HL-60 (cell line): ENCODE data around the gene NEGR1.

Source experiments
- CTCF ChIP-seq: IDR thresholded peaks from one replicate; pipeline ENCODE4 v1.5.1; 2011; ENCODE audit warnings: low read length, control low read depth, inconsistent platforms; ENCODE audit not compliant: insufficient read depth
- GABPA ChIP-seq: IDR thresholded peaks from 2 replicates; pipeline ENCODE4 v1.6.1; 2012; ENCODE audit warnings: low read depth
- POLR2AphosphoS5 ChIP-seq: IDR thresholded peaks from 2 replicates; pipeline ENCODE4 v1.6.1; 2012; ENCODE audit warnings: low read depth
- SPI1 ChIP-seq: IDR thresholded peaks from 2 replicates; pipeline ENCODE4 v1.6.1; 2012; ENCODE audit warnings: low read depth, mild to moderate bottlenecking, borderline replicate concordance
- TF ChIP-seq, protein P1 (sequence below): IDR thresholded peaks from 2 replicates; pipeline ENCODE4 v1.6.1; 2012; ENCODE audit warnings: low read depth; ENCODE audit not compliant: insufficient replicate concordance

DNA sequence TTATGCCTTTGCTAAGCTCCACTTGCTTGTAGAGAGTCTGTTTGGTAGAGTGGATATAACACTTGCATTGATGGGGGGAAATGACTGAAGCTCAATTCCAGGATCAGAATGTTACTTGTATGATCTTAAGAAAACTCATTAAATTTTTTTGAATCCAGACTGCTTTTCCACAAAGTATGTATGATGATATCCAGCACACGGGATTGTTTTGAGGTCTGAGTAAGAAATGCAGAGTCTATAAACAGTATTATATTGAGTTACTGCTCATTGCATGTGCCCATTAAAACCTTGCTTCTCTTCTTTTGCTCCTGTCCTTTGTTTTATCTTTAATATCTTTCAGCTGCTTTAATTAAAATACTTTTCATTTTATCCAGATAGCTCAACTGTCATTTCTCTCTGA is 631.1 kb downstream of the NEGR1 start:
- no peak for TF ChIP-seq CTCF
- TF ChIP-seq, protein P1, sequence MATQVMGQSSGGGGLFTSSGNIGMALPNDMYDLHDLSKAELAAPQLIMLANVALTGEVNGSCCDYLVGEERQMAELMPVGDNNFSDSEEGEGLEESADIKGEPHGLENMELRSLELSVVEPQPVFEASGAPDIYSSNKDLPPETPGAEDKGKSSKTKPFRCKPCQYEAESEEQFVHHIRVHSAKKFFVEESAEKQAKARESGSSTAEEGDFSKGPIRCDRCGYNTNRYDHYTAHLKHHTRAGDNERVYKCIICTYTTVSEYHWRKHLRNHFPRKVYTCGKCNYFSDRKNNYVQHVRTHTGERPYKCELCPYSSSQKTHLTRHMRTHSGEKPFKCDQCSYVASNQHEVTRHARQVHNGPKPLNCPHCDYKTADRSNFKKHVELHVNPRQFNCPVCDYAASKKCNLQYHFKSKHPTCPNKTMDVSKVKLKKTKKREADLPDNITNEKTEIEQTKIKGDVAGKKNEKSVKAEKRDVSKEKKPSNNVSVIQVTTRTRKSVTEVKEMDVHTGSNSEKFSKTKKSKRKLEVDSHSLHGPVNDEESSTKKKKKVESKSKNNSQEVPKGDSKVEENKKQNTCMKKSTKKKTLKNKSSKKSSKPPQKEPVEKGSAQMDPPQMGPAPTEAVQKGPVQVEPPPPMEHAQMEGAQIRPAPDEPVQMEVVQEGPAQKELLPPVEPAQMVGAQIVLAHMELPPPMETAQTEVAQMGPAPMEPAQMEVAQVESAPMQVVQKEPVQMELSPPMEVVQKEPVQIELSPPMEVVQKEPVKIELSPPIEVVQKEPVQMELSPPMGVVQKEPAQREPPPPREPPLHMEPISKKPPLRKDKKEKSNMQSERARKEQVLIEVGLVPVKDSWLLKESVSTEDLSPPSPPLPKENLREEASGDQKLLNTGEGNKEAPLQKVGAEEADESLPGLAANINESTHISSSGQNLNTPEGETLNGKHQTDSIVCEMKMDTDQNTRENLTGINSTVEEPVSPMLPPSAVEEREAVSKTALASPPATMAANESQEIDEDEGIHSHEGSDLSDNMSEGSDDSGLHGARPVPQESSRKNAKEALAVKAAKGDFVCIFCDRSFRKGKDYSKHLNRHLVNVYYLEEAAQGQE: no peak
- no peak for TF ChIP-seq POLR2AphosphoS5
- no peak for TF ChIP-seq SPI1
- TF ChIP-seq GABPA: no peak
